Stimulated activated CD4-positive, alpha-beta T cell treated with anti-CD3 and anti-CD28 coated beads, Interleukin-12 subunit alpha, Interleukin-12 subunit beta, amount 100 ng/mL, for 4 hours (primary cell): ENCODE data around the gene ATPAF2.
A peak's percentile ranks its signal among the peaks of the same experiment; 100 is the strongest.

Source experiments
- DNase-seq: peaks from one replicate; pipeline ENCODE4 v3.0.0-alpha.2; 2020

Gene ATPAF2

GRCh38 chr17:17985153-17985552 lies 53.8 kb downstream of the ATPAF2 start:
- DNase-seq = no peak

- DNase-seq = no peak
Measured at GRCh38 chr17:17983776-17984175, 55.2 kb downstream of the ATPAF2 start.

- DNase-seq = no peak
Measured at GRCh38 chr17:17983376-17983775, 55.6 kb downstream of the ATPAF2 start.

- DNase-seq = no peak
Measured at GRCh38 chr17:17982801-17983200, 56.2 kb downstream of the ATPAF2 start.

- no peak for DNase-seq
Measured at GRCh38 chr17:17981330-17981729, 57.6 kb downstream of the ATPAF2 start.

GRCh38 chr17:17979778-17980177 lies 59.2 kb downstream of the ATPAF2 start:
- no peak for DNase-seq

- no peak for DNase-seq
Measured at GRCh38 chr17:17978481-17979424, 60.2 kb downstream of the ATPAF2 start.

- DNase-seq = no peak
Measured at GRCh38 chr17:17976931-17977570, 61.9 kb downstream of the ATPAF2 start.

- DNase-seq = no peak
Measured at GRCh38 chr17:17975436-17975835, 63.5 kb downstream of the ATPAF2 start.

- DNase-seq = no peak
Measured at GRCh38 chr17:17972952-17973254, 66.1 kb downstream of the ATPAF2 start.

- peak; percentile 99 for DNase-seq
Measured at GRCh38 chr17:17972126-17972951, 66.6 kb downstream of the ATPAF2 start, which contains the start of the genes DRC3 and TOM1L2. DRC3 (plus strand) TSS chr17:17972862; CDS start chr17:17977599, 4,737 bp downstream. TOM1L2 (minus strand) TSS chr17:17972400; CDS start chr17:17972313, 87 bp downstream.

GRCh38 chr17:17971431-17972125 lies 67.4 kb downstream of the ATPAF2 start:
- DNase-seq = peak; percentile 16

- DNase-seq = no peak
Measured at GRCh38 chr17:17970699-17971430, 68.1 kb downstream of the ATPAF2 start.
